ENCODE results near the gene RTRAF.
A peak's percentile ranks its signal among the peaks of the same experiment; 100 is the strongest.

The RTRAF gene

DNA sequence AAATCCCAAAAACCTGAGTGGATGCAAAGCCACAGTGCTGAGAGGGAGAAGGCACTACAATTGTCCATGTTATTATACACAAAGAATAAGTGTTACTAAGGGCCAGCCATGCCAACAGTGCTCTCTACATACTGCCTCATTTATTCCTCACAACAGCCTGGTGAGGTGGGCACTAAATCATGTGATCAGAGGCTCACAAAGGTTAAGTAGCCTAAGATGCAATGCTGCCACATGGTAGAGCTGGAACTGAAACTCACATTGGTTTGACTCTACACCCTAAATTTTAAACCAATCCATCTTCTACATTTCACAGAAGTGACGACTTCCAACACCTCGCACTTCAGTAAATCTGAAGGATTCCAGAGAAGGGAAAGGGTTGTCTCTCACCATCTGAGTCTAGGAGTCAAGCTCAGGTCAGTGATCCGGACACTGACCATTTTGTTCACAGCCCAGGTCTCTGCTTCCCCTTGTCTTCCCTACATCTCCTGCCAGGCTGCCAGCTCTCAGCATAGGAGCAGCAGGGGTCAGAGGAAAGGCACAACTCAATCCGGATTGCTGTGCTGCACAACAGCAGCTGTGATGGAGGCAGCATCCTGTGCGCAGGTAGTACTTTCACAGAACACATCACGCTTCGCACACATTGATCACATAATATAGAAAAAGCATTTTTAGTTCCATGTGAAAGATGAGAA, 49.9 kb downstream of the RTRAF start:
- no peak for TF ChIP-seq ZFX (IDR thresholded peaks at IDR 0.05; ENCODE audit: borderline replicate concordance)
- TF ChIP-seq, protein P1, sequence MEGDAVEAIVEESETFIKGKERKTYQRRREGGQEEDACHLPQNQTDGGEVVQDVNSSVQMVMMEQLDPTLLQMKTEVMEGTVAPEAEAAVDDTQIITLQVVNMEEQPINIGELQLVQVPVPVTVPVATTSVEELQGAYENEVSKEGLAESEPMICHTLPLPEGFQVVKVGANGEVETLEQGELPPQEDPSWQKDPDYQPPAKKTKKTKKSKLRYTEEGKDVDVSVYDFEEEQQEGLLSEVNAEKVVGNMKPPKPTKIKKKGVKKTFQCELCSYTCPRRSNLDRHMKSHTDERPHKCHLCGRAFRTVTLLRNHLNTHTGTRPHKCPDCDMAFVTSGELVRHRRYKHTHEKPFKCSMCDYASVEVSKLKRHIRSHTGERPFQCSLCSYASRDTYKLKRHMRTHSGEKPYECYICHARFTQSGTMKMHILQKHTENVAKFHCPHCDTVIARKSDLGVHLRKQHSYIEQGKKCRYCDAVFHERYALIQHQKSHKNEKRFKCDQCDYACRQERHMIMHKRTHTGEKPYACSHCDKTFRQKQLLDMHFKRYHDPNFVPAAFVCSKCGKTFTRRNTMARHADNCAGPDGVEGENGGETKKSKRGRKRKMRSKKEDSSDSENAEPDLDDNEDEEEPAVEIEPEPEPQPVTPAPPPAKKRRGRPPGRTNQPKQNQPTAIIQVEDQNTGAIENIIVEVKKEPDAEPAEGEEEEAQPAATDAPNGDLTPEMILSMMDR (IDR thresholded peaks at IDR 0.05) = no peak

GRCh38 chr14:52040598-52040997, 51.3 kb downstream of the RTRAF start:
- TF ChIP-seq, protein P1 (IDR thresholded peaks at IDR 0.05) = no peak
- TF ChIP-seq ZFX (IDR thresholded peaks at IDR 0.05; ENCODE audit: borderline replicate concordance) = no peak
- H3K27ac ChIP-seq = no peak overlapping the region

More for the DNA sequence above, 49.9 kb downstream of the RTRAF start:
- H3K27ac ChIP-seq = no peak overlapping the region

GRCh38 chr14:52042371-52043289, 53.3 kb downstream of the RTRAF start:
- no peak overlapping the region for H3K27ac ChIP-seq
- TF ChIP-seq ZFX (IDR thresholded peaks at IDR 0.05; ENCODE audit: borderline replicate concordance) = no peak
- TF ChIP-seq, protein P1 (IDR thresholded peaks at IDR 0.05) = no peak

DNA sequence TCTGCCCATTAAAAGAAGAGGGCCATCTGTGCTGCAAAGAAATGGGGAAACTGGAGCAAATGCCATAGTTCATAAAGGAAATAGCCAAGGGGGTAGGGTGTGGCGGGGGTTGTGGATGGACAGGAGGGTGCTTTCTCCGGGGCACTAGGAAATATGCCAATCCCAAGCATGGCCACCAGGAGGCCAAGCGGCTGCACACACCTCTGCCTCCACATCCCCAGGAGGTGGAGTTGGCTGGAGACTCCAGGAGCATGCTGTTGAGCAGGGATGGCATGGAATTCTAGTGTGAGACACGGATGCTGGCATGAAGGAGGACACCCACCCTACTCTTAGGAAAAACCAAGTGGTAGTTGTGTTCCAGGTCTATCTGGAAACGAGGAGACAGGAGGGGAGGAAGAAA, 54.3 kb downstream of the RTRAF start:
- no peak overlapping the region for H3K27ac ChIP-seq
- TF ChIP-seq, protein P1 (IDR thresholded peaks at IDR 0.05) = peak; percentile 79
- no peak for TF ChIP-seq ZFX (IDR thresholded peaks at IDR 0.05; ENCODE audit: borderline replicate concordance)

- H3K27ac ChIP-seq = no peak overlapping the region
- TF ChIP-seq, protein P1 (IDR thresholded peaks at IDR 0.05) = no peak
- TF ChIP-seq ZFX (IDR thresholded peaks at IDR 0.05; ENCODE audit: borderline replicate concordance) = no peak
These were observed 55.6 kb downstream of the RTRAF start for GRCh38 chr14:52044791-52045522.

DNA sequence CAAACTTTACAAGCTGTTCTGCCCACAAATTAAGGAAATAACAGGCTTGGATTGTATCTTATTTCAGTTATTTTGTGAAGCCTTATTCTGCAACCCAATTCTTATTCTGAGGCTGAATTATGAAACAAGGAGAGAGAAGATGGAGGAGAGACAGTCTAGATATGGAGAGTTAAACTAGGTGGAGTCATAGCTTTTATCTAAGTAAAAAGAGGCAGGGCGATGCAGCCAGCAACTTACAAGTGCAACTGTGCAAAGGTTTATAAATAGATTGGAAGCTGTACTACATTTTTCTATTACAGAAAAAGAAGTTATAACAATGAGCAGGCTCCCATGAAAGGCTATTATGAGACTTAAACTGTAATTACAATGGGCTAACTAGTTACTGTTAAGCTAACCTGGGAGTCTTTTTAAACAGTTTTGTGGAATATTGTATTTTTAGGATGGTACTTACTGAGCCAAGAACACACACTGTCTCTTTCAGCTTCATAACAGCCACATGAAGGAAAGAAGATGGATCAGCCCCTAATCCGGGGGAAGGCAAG, 57.1 kb downstream of the RTRAF start:
- no peak overlapping the region for H3K27ac ChIP-seq
- no peak for TF ChIP-seq ZFX (IDR thresholded peaks at IDR 0.05; ENCODE audit: borderline replicate concordance)
- TF ChIP-seq, protein P1 (IDR thresholded peaks at IDR 0.05) = no peak
